ENCODE measurements around the gene GMCL2. TPM values are rescaled to one million over a fixed set of nuclear protein-coding genes. Genes with fewer than 3 reads are reported as not detected.

The GMCL2 gene
- total RNA-seq, 1 donor from 2014 or later = not detected

GRCh38 chr5:178182158-178182876 is 4.9 kb downstream of the GMCL2 start:
- no peak for DNase-seq (ENCODE audit: low spot score)

DNA sequence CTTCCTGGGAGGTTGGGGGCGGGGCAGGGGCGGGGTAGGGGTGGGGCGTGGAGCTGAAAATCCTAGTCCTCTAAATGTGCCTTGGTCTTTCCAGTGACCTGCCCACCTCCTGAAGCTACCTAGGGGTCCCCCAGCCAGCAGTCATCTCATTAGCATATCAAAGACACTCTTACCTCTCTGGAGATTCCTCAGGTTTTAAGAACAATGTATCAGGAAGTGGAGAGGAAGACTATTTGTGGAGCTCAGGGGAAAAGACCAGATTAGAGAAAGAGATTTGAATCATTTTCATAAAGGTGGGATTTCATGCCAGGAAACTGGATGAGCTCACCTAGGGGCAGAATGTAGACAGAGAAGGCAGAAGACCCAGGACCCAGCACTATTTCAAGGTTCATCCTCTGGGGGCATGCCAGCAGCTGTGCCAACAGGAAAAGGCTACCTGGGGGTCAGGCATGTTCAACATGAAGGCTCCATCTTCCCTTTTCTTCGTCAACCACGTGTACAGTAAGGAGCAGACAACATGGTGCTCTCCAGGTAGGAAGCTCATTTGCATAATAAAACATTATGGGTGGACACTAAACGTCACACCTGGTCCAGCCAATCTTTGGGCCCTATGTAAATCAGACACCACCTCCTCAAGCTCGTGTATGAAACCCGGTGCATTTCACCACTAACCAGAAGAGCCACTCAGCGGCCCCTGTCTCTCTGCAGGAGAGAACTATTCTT is 6.9 kb downstream of the GMCL2 start:
- no peak for DNase-seq (ENCODE audit: low spot score)

DNA sequence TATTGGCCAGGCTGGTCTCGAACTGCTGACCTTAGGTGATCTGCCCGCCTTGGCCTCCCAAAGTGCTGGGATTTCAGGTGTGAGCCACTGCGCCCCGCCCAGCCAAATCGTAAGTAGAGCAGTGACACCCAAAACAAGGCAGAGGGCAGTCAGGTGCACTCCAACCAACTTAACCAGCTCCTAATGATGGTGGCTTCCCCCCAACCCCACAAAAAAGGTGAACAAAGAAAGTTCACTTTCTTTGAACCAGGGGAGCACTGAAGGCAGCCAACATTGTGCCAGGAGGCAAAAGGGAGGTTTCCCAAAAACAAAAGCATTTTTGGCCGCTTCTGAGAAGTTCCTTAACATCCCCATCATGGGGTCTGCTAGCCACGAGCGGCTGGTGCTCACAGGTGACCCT is 9.6 kb downstream of the GMCL2 start:
- DNase-seq (ENCODE audit: low spot score) = no peak

DNA sequence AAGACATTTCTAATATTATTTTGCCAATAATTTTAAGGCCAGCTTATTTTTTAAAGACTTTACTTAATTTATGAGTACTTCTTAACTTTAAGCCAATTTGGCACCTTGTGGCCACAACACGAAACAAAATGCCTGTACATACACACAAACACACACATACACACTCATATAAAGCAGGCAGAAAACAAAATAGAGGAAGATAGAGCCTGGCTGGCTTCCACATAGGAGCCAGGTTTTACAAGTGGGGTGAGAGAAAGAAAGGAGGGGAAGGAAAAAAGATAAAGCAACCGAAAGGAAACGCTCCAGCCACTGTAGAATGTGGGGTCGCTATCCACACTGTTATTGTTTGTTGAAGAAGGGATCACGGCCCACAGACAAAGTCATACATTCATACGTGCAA is 10.4 kb downstream of the GMCL2 start:
- no peak for DNase-seq (ENCODE audit: low spot score)

- DNase-seq (ENCODE audit: low spot score) = no peak
Observed at GRCh38 chr5:178174456-178174855, 12.7 kb downstream of the GMCL2 start.

DNA sequence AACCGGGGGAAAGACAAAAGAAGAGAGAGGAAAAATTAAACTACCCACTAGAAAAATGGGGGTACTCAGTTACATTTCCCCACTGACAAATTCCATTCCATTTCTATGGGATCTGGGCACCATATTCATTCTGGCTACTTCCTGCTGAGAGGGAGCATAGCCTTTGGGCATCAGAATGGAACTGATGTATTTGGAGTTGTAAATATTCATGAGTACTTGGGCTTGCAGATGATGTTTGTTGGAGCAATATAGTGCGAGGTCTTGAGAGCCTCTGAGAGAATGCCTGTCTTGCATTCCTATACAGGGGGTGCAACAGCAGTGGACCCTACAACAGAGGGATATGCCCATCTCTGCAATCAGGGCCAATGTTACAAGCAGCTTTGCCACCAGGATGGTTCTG is 16.7 kb downstream of the GMCL2 start:
- no peak for DNase-seq (ENCODE audit: low spot score)

- DNase-seq (ENCODE audit: low spot score) = no peak
Observed at GRCh38 chr5:178165581-178165980, 21.6 kb downstream of the GMCL2 start.

GRCh38 chr5:178163772-178164735 is 23.1 kb downstream of the GMCL2 start:
- peak; percentile 91 for DNase-seq (ENCODE audit: low spot score)

DNA sequence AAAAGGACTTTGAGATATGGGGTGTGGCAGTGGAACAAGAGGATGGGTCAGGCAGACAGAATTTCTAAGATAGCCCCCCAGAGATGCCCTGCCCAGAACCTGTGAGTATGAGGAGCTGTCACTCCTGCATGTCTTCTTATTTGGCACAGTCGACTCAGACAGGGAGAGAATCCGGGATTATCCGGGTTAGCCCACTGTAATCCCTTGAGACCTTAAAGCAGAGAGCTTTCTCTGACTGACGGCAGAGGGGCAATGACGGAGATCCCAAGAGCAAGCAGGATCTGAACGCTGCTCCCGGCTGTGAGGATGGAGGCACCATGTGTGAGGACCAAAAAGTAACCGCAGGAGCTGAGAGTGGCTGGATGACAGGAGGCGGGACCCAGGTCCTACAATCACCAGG is 24.7 kb downstream of the GMCL2 start:
- no peak for DNase-seq (ENCODE audit: low spot score)

DNA sequence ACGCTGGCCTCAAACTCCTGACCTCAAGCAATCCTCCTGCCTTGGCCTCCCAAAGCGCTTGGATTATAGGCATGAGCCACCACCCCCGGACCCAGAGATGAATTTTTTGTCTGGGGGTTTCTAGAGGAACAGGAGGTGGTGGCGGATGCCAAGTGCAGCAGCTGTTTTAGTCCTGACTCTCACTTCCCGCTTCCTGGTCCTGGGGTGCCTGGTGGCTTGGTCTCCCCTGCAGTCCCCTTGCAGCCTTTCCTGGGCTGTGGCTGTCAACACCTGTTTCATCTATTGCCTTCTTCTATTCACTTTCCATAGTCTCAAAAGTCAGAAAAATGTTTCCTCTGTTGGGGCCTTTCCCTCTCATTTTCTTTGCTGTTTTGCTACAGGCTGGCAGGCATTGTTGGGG is 27.0 kb downstream of the GMCL2 start:
- no peak for DNase-seq (ENCODE audit: low spot score)

DNA sequence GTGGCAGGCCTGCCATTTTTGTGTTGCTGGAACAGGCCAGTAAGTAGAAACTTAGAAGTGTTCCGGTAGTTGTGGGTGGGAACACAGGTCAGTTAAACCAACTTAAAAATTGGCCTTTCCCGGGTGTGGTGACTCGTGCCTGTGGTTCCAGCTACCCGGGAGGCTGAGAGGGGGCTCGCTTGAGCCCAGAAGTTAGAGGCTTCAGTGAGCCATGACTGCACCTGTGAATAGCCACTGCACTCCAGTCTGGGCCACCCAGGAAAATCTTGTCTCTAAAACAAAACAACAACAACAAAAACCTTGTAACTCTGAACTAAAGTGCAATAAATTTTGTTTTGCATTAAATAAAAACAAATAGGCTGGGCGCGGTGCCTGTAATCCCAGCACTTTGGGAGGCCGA is 32.1 kb downstream of the GMCL2 start:
- DNase-seq (ENCODE audit: low spot score) = no peak

GRCh38 chr5:178153530-178154340 is 33.4 kb downstream of the GMCL2 start, which contains the start of gene NHP2:
TSS of gene NHP2 (minus strand) at chr5:178153885. CDS start at chr5:178153817, 68 bp downstream.
- peak; percentile 99 for DNase-seq (ENCODE audit: low spot score)

- DNase-seq (ENCODE audit: low spot score) = no peak
Observed at GRCh38 chr5:178152491-178153444, 34.4 kb downstream of the GMCL2 start.

DNA sequence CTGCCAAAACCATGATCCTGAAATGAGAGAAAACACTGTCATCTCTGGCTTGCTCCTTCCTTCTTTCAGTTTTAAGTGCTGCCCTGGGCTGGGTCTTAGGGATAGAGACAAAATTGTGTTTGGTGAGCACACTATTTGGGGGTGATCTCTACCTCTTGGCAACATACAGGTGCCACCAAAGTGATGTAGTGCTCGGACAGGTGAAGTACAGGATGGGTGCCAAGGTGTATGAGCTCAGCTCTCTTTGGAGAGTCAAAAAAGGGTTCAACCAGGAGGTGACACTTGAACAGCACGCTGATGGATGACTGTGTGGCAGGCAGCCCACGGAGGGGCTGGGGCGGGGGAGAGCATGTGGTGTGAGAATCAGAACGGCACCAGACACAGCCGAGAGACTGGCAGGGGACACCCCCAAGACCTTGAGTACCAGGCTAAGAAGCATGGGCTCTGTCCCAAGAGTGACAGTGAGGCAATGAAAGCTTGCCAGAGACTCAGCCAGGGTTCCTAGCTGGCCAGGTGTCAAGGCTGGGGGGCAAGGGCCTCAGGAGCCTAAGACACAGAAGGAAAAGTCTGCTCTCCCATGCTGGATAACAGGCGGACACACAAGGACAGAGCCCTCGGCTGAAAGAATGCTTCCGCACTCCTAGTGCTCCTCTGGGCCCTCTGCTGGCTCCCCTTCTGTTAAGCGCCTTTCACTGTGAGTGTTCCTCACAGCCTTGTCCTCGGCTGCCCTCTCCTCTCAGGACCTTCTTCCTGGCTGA is 36.0 kb downstream of the GMCL2 start:
- DNase-seq (ENCODE audit: low spot score) = no peak

- no peak for DNase-seq (ENCODE audit: low spot score)
Observed at GRCh38 chr5:178149199-178149932, 37.8 kb downstream of the GMCL2 start.

- DNase-seq (ENCODE audit: low spot score) = no peak
Observed at GRCh38 chr5:178147406-178147805, 39.8 kb downstream of the GMCL2 start.

DNA sequence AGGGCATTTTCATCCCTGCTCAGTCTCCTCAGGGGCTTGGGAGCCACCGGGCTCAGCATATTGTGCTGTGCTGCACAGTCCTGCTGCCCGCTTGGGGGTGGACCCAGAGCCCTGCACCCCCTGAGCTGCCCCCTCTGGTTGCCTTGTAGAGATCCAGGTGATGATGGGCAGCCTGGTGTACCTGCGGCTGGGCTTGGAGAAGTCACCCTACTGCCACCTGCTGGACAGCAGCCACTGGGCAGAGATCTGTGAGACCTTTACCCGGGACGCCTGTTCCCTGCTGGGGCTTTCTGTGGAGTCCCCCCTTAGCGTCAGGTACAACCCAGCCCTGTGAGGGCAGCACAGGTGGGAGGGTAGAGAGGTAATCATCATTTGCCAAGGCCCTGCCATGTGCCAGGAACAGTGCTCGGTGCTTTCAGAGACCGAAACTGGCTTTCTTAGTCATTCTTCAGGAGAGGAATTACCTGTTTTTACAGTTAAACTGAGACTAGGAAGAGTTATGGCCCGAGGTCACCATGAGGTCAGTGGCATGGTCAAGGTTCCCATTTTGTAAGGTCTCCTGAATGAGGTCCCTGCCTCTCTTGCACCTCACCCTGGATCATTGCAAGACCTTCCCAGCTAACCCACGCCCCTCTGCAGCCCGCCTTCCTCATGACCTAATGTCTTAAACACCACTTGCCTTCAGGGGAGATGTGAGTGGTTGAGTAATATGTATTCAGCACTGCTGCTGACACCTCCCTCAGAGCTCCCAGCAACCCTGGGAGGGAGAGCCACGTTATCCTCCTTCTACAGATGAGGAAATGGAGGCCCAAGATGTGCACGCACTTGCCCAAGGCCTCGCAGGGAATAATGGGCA is 41.0 kb downstream of the GMCL2 start:
- peak; percentile 73 for DNase-seq (ENCODE audit: low spot score)

- DNase-seq (ENCODE audit: low spot score) = no peak
Observed at GRCh38 chr5:178143901-178144300, 43.3 kb downstream of the GMCL2 start.
